ENCODE results near the gene XYLT1. TPM values are rescaled to one million over a fixed set of nuclear protein-coding genes. Genes with fewer than 3 reads are reported as not detected.

Gene XYLT1
- total RNA-seq, 1 experiment from 2014 or later, result 14.5 TPM

- Histone ChIP-seq H2BK120ac (ENCODE audit: low read depth, low read length, poor library complexity, severe bottlenecking) (no peak overlapping the region), H4K91ac (ENCODE audit: insufficient read length, low read depth, low read length) (no peak overlapping the region), H4K8ac (replicated peaks; ENCODE audit: insufficient read length, low read depth, low read length) (no peak overlapping the region), H2BK20ac (ENCODE audit: low read depth, low read length, poor library complexity, severe bottlenecking) (no peak overlapping the region), H3K9me3 (ENCODE audit: control insufficient read depth, low read depth, low read length) (no peaks in the 10 kb centered on the region), H3K9ac (ENCODE audit: extremely low read depth, insufficient read length, low read length) (no peak overlapping the region), H3K23ac (ENCODE audit: insufficient read length, low read depth, low read length) (no peak overlapping the region), H3K4ac (ENCODE audit: low read depth, low read length) (no peak overlapping the region), H3K14ac (ENCODE audit: insufficient read depth, low read length) (no peak overlapping the region), H4K5ac (ENCODE audit: insufficient read length, low read depth, low read length) (no peak overlapping the region), H2BK15ac (ENCODE audit: low read depth, low read length) (no peak overlapping the region), H4K20me1 (ENCODE audit: control insufficient read depth, insufficient read depth, insufficient read length) (no peaks in the 10 kb centered on the region), H3K4me2 (ENCODE audit: insufficient read depth, insufficient read length, low read length) (no peak overlapping the region), H3T11ph (ENCODE audit: low read length) (no peak overlapping the region), H3K27ac (ENCODE audit: insufficient read length, low read depth, low read length) (no peak overlapping the region), H3K4me1 (ENCODE audit: insufficient read depth, low read length) (no peaks in the 10 kb centered on the region), H2AFZ (ENCODE audit: low read length) (no peak overlapping the region), H3K23me2 (ENCODE audit: insufficient read length, low read depth, low read length, poor library complexity, severe bottlenecking) (no peaks in the 10 kb centered on the region), H2BK5ac (ENCODE audit: insufficient read length, low read length) (no peak overlapping the region), H3K27me3 (ENCODE audit: insufficient read depth, low read length) (no peaks in the 10 kb centered on the region), H3K56ac (ENCODE audit: insufficient read length, low read depth, low read length) (no peak overlapping the region), H3K79me2 (ENCODE audit: insufficient read depth, low read length) (no peaks in the 10 kb centered on the region), H2BK12ac (ENCODE audit: insufficient read length, low read depth, low read length) (no peak overlapping the region), H3K79me1 (ENCODE audit: insufficient read depth, low read depth, low read length, poor library complexity, severe bottlenecking) (no peaks in the 10 kb centered on the region), H3K18ac (ENCODE audit: insufficient read length, low read depth, low read length) (no peak overlapping the region), H2AK5ac (ENCODE audit: insufficient read length, low read length) (no peak overlapping the region)
- no peak for DNase-seq
- H3K36me3 Mint-ChIP-seq (ENCODE audit: insufficient read depth in 1 of 3, low read depth in 3 of 3), result peaks cover 0 to 2% (median 0%) of the 10 kb centered on the region in 3 experiments; a peak in 1 of 7 replicates
- H3K27ac Mint-ChIP-seq, result peak overlapping the region in 2 of 3 experiments; percentile 11 to 34; a peak in 1 of 7 replicates
- no peaks in the 10 kb centered on the region for H3K9me3 Mint-ChIP-seq
- no peaks in the 10 kb centered on the region for H3K27me3 Mint-ChIP-seq (ENCODE audit: low read depth)
- WGBS (ENCODE audit: extremely low coverage, insufficient read length, low lambda C conversion rate), result no CpG with 5 or more reads among the region's 9 CpGs
- H3K4me1 Mint-ChIP-seq, result peaks cover 24 to 25% of the 10 kb centered on the region in 2 experiments
- no peak overlapping the region for H3K4me3 Mint-ChIP-seq
- TF ChIP-seq CTCF (conservative IDR thresholded peaks at IDR 0.05), result no peak
Measured at GRCh38 chr16:17275076-17276009, 195.4 kb downstream of the XYLT1 start.

Measured in H9 (cell line).